HG03139 (cell line): Measurements from ENCODE around the gene UTP20.

Experiments
- ATAC-seq: cut with Tn5 transposase; IDR thresholded peaks from one replicate; pipeline ENCODE4 v1.9.1; 2021; ENCODE audit not compliant: unreplicated experiment

The UTP20 gene

DNA sequence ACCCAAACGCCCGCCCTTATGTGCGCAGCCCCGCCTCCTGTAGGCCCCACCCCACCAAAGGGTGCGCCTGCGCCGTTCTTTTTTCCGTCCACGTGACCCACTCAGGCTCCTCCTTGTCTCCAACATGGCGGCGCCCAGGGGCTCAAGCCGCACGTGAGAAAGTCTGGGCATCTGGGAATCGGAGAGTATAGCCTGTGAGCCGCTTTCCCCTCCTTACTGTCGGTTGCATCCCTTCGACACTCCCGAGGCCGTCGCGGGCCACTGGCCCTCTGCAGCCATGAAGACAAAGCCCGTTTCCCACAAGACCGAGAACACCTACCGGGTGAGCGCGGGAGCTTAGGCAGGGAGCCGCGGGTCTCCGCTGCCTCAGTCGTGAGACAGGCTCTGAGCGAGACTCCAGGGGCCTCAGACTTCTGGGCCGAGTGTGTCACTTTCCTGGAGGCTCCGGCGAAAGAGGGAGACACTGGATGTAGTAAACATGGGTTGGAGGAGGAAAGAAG, at the start of gene UTP20:
Gene UTP20, plus strand, starts transcription at position 100 of the 500 bp plus-strand sequence. Its CDS starts 178 bp downstream, at position 278.
- peak; percentile 99 for ATAC-seq

DNA sequence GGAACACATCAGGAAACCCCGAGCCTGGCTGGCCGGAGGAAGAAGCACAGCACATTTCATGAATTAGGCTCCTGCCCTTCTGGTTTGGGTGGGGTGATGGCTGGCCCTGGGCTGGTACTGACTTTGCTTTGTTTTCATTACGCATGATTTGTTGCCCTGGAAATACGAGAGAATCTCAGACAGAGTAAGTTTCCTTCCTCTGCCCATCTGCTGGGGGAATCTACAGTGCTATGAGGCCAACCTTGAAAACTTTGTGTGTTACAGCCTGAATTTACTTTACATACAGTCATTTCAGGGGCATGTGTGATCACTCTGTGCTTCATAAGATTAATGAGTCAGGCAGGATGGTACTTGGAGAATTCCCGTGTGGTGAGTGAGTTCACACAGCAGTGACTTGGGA, 49.4 kb upstream of the UTP20 start:
- no peak for ATAC-seq

DNA sequence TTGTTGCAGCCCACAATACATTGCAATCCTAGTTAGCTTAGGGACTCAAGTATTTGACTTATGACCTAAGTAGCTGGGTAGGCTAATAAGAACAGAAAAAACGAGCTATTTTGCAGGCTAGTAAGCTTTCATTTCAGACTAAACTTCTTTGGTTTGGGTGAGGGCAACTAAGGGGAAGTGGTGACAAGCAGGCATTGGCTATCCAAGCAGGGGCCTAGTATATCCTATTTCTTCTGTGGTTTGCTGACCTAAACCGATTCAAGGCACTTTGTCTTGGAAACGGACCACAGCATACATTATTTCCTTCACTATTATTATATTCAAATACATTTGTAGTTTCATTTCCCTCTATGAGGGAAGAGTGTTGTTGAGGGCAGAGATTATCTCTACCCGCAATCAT, 48.3 kb upstream of the UTP20 start:
- ATAC-seq, result no peak

DNA sequence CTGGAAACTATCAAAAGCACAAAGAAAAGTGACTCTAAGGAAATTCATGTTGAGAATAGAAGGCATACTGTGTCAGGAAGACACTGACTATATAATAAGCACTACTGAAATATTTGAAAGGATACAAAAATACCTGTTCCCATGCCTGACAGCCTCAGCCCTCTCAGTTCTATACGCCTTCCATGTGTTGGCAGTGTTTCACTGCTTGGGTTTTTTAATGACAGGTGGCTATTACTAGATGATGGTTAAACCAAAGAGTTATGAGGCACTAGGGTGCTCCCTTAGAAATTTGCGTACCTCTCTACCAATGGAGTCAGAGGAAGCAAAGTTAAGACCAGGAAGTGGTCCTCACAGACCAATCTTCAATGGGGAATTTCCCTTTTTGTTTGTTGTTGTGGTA, 44.2 kb upstream of the UTP20 start:
- no peak for ATAC-seq

DNA sequence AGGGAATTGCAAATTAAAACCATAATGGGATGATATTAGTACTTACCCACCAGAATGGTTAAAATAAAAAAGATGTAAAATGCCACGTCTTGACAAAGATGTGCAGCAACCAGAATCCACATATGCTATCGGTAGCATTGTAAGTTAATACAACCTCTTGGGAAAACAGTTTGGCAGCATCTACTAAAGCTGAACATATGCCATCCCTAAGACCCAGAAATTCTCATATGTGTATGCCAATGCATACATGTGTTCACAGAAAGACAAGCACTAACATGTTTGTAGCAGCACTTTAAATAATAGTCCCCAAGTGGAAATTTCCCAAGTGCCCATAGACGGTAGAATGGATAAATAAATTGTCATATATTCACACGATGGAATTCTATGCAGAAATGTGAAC, 41.6 kb upstream of the UTP20 start:
- no peak for ATAC-seq

DNA sequence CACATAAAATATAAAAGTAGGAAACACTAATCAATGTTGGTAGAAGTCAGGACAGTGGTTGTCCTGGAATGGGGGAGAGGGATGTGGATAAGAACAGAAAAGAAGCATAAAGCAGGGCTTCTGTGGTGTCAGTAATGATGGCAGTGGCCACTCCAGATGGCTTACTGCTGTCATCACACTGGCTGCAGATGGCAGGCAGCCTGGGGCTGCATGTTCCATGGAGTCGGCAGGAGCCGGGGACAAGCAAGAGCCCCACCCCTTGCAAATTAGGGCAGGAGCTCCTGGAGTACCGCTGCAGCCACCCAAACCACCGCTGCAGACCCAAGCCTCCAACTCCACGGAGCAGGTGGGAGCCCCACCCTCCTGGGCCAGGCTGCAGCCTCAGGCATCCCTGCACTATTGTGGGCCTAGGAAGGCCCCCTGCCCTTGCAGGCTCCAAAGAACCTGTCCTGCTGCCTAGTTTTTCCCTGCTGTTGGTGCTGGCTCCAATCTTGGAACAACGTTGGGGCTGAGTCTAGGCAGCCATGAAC, 41.0 kb upstream of the UTP20 start:
- ATAC-seq, result no peak

DNA sequence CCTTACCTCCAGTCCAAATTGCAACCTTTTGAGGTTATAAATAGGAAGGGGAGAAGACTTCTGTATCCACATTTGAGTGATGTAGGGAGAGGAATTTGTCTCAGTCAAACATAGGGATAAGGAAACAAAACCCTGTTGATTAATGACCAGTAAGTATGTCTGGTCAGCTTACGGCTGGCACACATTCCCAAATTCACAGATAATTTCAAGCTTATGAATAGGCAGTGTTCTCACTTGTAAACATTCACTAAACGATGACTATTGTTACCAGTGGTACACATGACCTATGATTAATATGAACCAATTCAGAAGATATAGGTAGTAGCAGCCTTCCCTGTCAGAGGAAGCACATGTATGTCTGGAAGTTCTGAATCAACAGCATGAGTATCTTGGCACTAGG, 36.8 kb upstream of the UTP20 start:
- no peak for ATAC-seq

DNA sequence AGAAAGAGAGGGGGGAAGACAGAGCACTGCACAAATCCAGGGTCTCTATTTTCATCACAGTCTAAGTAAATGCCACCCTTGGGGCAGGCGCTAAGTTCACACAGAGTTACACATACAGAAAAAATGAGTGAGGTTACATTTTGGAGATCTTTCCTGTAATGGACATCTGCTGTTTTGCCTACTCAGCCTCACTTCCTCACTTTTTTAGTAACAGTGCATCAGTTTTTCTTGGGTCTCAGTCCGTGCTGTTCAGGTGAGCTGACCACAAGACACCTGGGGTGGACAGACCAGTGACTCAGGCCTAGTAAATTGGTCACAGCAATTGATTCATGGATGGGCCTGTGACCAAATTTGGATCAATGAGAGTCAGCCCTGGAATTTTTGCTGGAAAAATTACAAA, 36.3 kb upstream of the UTP20 start:
- ATAC-seq, result no peak

DNA sequence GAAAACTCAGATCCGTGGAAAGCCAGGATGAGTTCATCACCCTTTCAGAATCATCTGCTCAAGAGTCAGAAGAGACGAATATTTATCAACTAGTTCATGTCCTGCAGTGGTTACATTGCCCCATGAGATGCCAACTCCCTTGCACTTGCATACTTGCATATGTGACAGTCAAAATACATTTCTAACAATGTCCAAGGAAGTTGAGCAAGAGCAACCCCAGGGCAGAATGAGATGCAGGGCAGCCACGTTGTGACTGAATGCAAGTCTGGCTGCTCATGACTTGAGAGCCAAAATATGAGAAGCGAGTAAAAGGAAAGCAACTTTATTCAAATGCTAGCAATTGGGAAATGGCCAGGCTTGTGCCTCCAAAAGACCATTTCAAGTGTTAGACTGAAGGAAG, 23.6 kb upstream of the UTP20 start:
- no peak for ATAC-seq

DNA sequence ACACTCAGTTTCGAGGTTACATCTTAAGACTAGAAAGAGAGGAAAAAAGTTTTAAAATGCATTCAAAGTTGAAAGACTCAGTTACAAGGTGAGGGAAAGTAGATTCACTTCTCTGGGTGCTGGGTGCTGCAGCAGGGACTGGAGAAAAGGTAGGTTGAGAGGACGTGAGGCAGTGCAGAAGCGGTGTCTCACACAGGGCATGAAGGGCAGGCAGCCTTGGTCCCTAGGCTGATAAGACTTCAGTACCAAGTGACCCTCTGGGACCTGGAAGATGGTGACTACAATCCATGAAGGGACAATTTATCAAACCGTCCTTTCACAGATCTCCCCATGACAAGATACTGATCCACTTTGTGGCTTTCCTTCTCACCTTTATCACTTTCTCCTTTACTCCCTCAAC, 22.5 kb upstream of the UTP20 start:
- ATAC-seq, result no peak

DNA sequence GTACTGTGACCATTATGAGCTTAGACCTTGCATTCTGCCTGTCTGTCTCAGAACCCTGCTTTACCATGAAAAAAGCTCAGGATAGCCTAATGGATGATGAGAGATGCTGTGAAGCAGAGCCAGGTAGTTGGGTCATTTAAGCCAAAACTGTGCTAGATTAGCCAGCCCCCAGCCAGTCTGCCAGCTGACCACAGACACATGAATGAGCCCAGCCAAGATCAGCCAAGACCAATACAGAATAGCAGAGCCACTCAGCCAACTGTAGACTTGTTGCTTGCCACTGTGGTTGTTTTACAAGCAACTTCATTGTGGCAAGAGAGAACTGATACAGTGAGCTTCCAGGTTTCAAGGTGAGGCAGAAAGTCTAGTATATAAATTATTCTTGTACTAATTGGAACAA, 12.8 kb upstream of the UTP20 start:
- ATAC-seq, result no peak

DNA sequence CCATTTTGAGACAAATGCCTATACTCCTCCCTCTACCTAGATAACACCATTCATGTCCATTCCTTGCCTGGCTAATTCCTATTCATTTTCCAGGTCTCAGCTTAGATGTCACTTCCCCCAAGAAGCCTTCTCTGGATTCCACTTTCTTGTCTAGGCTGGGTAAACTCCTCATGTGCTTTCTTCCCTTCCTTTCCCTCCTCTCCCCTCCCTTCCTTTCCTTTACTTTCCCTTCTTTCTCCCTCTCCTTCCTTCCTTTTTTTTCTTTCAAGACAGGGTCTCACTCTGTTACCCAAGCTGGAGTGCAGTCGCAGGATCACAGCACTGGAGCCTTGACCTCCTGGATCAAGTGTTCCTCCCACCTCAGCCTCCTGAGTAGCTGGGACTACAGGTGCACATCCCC, 3.5 kb upstream of the UTP20 start:
- no peak for ATAC-seq

DNA sequence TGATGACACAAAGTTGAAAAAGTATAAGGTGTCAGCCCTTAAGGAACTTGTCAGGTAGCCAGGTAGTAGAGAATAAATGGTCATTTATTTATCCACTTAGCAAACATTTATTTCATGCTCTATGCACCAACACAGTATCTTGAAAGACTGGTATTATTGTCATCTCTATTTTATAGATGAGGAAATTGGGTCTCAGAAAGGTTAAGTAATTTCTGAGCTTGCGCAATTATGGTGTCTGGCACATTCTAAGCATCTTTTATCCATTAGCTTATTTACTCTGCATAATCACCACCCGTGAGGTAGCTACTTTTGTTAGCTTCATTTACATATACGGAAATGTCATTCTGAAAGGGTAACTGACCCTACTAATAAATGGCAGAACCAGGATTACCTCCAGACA, 2.5 kb upstream of the UTP20 start:
- no peak for ATAC-seq

DNA sequence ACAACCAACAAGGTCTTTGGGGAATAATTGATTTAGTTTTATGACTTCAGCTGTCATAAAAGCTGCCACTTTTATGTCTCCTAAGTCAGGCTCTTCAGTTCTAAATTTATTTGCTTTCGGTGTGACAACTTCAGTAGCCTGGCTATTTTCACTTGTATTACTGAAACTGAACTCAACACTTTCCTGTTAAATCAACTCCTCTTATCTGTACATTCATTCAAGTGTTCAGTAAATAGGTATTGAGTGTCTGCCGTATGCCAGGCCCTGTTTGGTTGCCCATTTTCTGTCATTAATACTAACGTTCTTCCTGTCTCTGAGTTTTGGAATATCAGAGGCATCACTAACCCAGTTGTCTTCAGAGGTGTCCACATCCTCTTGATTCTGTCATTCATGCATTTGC, 7.5 kb downstream of the UTP20 start:
- no peak for ATAC-seq

DNA sequence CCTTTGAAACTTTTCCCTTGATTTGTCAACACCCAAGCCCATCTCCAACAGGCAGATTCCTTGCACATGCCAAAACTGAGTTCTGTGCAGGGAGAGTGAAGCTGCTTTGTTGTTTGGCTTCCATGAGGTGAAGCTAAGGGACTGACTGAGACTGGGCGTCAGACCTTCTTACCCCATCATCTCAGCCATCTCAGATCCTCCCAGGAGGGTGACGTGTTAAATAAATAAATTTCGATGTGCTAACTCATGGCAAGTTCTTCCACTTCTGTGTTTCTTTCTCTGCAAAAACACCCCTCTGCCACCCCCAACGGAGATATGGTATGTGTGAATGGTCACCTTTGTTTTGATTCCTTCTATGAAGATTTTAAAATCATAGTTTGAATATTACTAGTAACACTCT, 17.8 kb downstream of the UTP20 start:
- no peak for ATAC-seq

DNA sequence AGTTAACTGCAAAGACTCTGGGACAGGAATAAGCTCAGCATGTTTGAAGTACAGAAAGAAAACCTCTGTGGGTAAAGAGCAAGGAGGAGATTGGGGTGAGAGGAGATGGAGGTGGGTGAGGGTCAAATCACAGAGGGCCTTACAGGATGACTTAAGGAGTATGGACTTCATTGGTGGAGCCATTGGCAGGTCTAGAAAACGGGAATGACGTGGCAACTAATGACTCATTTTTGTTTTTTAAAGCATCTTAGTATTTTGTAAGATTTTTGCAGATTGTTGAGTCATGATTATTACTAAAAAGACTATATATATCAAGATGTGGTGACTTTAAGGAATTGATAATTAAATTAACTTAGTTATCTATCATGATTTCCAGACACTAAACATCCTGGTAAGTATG, 18.5 kb downstream of the UTP20 start:
- no peak for ATAC-seq

DNA sequence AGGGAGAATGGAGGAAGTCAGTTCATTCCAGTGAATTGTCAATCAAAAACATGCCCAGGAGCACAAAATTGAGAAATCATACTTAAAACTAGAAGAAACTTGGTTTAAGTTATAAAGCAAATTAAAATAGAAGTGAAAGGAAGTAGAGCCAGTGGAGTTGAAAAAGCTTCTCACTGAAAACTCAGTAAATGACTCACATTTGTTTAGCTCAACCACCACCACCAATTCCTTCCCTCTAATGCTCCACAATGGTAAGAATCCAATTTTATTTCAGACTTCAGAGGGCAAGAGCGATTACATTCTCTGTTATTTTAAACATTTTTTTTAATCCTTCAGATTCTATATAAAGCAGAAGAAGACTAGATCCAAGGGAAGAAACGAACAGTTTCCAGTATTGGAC, 19.4 kb downstream of the UTP20 start:
- no peak for ATAC-seq

DNA sequence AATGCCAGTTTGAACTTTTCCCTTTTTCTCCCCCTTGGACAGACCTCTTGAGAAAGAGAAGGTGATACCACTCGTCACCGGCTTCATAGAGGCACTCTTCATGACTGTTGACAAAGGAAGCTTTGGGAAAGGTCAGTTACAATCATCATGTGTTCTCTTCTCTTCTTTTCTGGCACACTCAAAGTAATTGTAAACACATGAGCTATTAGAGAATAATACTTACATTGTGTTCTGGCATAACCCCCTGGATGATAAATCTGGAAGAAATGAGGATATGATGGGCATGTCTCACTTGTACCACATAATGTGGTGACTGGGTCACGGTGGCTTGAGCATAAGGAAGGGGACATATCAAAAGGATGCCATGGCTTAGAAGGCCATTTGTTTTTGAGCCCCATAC, 20.0 kb downstream of the UTP20 start:
- ATAC-seq, result no peak

DNA sequence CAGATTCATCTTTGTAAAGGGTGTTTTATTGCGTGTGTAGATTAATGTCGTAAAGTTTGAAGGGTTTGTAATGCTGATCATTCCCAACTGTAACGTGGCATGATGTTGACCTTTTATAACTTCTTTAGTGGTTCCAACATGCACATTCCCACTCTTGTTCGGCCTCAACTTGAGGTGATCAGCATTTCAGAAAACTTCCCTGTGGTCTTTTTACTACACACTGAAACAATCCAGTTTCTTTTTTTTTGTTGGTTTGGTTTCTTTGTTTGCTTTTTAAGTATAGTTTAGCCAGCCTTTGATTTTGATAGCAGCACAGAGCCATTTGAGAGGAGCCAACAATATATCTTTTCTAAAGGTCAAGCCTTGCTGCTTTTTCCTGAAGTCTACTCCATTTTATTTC, 22.8 kb downstream of the UTP20 start:
- no peak for ATAC-seq

DNA sequence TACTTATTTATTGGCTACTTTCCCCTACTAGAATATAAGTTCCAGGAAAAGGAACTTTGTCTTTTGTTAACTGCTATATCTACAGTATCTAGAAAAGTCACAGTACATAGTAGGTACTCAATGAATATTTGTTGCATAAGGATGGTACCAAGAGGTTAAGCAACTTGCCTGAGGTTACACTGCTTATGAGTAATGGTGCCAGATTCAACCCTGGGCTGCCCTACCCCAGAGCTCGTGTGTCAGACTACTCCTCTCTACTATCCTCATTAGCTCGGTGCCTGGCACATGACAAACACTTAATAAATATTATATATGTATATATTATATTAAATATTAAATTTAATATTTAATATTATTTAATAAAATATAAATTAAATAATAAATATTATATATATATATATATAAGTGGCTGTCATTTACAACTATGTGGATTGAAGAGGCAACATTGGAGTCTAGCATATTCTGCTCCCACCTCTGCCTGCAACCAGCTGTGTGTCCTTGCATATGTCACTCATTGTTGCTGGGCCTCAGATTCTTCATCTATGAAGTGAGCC, 25.4 kb downstream of the UTP20 start:
- no peak for ATAC-seq

DNA sequence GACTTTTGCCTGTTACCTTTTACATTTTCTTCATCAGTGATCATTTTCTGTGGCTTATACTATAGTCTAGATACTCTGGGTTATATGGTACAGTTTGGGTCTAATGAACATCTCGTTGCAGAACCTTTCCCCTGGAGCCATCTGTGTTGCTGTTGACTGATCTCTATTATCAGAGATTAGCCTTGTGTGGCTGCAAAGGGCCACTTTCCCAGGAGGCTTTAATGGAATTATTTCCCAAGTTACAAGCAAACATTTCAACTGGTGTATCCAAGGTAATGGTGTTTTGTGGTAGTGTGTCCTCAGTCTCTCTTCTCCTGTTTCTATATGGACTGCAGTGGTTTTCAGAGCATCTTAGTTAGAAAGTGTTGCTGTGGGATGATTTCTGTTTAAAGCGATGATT, 25.9 kb downstream of the UTP20 start:
- no peak for ATAC-seq

DNA sequence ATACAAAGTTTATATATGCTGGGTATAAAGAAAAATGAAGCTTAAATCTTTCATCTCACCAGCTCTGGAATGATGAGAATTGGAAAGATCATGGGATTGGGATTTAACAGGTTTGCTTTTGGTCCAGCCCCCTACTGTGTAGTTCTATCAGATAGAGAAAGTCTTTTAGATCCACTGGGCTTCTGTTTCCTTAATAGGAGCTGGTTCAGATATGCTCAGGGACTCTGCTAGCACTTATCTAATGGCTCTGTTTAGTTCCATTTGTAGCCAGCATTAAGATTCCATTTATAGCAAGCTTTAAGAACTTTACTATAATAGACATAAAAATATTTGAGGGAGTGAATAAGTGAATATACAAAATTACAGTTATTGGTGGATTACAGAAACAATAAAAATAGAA, 42.6 kb downstream of the UTP20 start:
- ATAC-seq, result no peak

DNA sequence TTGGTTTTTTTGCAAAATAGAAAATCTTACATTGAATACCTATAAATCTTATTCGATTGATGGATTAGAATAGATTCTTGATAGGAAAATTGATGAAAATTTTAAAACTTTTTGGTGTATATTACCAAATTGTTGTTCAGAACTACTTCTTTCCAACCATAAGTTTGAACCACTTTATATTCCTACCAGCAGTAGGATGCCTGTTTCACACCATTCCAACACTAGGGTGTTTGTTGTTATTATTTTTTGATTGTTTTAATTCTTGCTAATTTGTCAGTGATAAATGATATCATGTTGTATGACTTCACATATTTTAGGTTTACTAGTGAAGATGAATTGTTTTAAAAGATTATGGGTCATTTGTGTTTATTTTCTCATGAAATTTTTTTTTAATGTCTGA, 43.4 kb downstream of the UTP20 start:
- no peak for ATAC-seq
